Peyer's patch (tissue), 4 donors: ENCODE measurements around the gene CTBP2.

Experiments
- POLR2A ChIP-seq, 2 donors: fragments of 450-650 bp; IDR thresholded peaks; one replicate each; pipeline ENCODE4 v1.5.1; 2017; ENCODE audit warnings: antibody characterized with exemption in 2 of 2, mild to moderate bottlenecking in 2 of 2, moderate library complexity in 2 of 2
- TF ChIP-seq, protein P1 (sequence below), 6 experiments: fragments of 450-650 bp in 4 of 6; fragments of 200-600 bp in 2 of 6; sonication (generic) in 1 of 6; IDR thresholded peaks; one replicate each; pipeline ENCODE4 v1.5.1; 2017 to 2019; ENCODE audit warnings: antibody characterized with exemption in 6 of 6, mild to moderate bottlenecking in 3 of 6, moderate library complexity in 1 of 6

DNA sequence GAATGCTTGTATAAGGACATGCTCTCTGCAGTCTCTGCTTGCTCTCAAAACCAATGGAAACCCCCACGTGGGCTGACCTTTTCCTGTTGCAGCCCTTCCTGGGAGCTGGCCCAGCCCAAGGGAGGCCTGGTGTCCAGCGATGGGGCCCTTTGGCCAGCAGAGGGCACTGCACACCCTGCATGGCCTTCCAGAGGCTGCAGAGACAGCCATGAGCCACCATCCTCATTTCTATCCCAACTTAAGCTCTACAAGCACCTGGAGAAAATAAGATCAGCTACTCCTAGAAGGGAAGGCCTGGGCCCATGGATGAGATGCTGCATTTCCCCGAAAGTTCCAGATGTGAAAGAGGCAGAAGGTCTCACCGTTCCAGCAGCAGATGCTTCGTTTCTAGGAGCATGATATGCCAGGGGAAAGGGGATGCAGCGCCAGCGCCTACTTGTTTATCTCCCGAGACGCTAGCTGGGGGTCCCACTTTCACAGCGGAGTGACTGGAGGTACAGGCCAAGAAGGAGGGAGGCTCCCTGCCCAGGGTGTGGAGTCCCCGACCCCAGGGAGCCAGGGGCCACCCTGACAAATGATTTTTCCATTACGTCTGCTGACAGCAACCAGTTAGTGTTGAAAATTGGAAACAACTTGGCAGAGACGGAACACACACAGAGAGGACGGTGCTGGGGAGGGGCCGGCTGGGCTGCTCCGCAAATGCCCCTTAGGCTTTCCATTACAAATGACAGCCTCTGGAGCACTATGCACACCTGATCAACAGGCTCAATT lies 112.1 kb downstream of the CTBP2 start:
- TF ChIP-seq, protein P1, sequence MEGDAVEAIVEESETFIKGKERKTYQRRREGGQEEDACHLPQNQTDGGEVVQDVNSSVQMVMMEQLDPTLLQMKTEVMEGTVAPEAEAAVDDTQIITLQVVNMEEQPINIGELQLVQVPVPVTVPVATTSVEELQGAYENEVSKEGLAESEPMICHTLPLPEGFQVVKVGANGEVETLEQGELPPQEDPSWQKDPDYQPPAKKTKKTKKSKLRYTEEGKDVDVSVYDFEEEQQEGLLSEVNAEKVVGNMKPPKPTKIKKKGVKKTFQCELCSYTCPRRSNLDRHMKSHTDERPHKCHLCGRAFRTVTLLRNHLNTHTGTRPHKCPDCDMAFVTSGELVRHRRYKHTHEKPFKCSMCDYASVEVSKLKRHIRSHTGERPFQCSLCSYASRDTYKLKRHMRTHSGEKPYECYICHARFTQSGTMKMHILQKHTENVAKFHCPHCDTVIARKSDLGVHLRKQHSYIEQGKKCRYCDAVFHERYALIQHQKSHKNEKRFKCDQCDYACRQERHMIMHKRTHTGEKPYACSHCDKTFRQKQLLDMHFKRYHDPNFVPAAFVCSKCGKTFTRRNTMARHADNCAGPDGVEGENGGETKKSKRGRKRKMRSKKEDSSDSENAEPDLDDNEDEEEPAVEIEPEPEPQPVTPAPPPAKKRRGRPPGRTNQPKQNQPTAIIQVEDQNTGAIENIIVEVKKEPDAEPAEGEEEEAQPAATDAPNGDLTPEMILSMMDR (IDR thresholded peaks at IDR 0.05), result peak; percentile 46 to 96 (median 86)
- no peak for TF ChIP-seq POLR2A (IDR thresholded peaks at IDR 0.05)
